ENCODE data around the gene MRPL20.
"Not testable (repeated sequence)": the region's sequence is repeated elsewhere in the genome, so short reads cannot be mapped to it uniquely, and the experiment has no call there.

- not testable (repeated sequence) for TF ChIP-seq POLR2A, CTCF (IDR thresholded peaks at IDR 0.05)
Observed at GRCh38 chr1:1446631-1447030, 39.5 kb upstream of the MRPL20 start.

Data from Peyer's patch (tissue), 4 donors.